Right lobe of liver (tissue), 4 donors: ENCODE results near the gene CFAP100.

Source experiments
- CTCF ChIP-seq, 4 donors: fragments of 200-600 bp in 3 of 4; fragments of 450-650 bp in 1 of 4; IDR thresholded peaks; one replicate each; pipeline versions ENCODE4 v1.5.1 to v1.8.0; 2016 to 2022; ENCODE audit warnings: antibody characterized with exemption in 4 of 4, mild to moderate bottlenecking in 2 of 4
- POLR2A ChIP-seq: fragments of 450-650 bp; IDR thresholded peaks from one replicate; pipeline ENCODE4 v1.6.1; 2017; ENCODE audit warnings: antibody characterized with exemption, mild to moderate bottlenecking
- donor health status: DM: no; HTN: no; CAD: no.
- donor health status: DM: no; HTN: no; CAD: no.
- donor health status: DM: no; HTN: yes; CAD: no.

GRCh38 chr3:126373682-126374601 lies 20.8 kb upstream of the CFAP100 start:
- TF ChIP-seq POLR2A = no peak
- TF ChIP-seq CTCF (IDR thresholded peaks at IDR 0.05) = no peak
